ENCODE measurements around the gene KIF21B. TPM values are rescaled to one million over a fixed set of nuclear protein-coding genes. Genes with fewer than 3 reads are reported as not detected.

Gene KIF21B
- total and polyA plus RNA-seq, 9 of the 15 experiments (the other 6 are each of a cell fraction or from before 2014, with no cell fraction given), result 0.46 to 13.4 (median 5.9) TPM

DNA sequence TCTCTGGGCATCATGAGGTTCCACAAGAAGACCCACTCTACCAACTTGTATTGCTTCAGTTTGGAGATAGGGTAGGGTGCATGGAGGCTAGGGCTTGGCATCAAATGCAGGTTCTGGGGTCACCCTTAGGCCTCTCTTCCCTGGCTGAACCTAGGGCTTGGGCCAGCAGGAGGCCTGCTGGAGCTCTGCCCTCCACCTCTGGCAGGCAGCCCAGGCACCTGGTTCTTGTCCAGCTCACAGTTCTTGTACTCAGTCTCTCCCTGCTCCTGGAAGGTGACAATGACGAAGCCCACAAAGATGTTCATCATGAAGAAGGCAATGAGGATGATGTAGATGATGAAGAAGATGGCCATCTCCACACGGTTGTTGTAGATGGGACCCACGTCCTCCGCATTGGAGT is 37.5 kb upstream of the KIF21B start:
- Histone ChIP-seq H3K9me1 (ENCODE audit: control insufficient read depth, insufficient read depth, low read length) (peaks cover 4% of the 10 kb centered on the region), H3K4me2 (ENCODE audit: insufficient read depth, low read length) (no peak overlapping the region), H3K27me3 (ENCODE audit: control insufficient read depth in 2 of 2, insufficient read depth in 2 of 2, low read length in 2 of 2) (peaks cover 30 to 87% of the 10 kb centered on the region in 2 experiments), H4K20me1 (replicated peaks; ENCODE audit: control insufficient read depth, insufficient read depth, low read length) (peaks cover 21% of the 10 kb centered on the region; the same call in 1 of the 2 replicates), H3K79me2 (ENCODE audit: control insufficient read depth, insufficient read depth, low read length) (no peaks in the 10 kb centered on the region), H2AFZ (ENCODE audit: low read depth, low read length) (no peak overlapping the region), H3K4me1 (replicated peaks in 1 of 2; ENCODE audit: control insufficient read depth in 2 of 2, insufficient read depth in 2 of 2, low read length in 2 of 2) (peaks cover 0 to 5% of the 10 kb centered on the region in 2 experiments; a peak in 3 of 5 replicates), H3K27ac (ENCODE audit: extremely low read depth, low read depth, low read length) (no peak overlapping the region), H3K9me3 (replicated peaks; ENCODE audit: control insufficient read depth, insufficient read depth, low read depth, low read length) (no peaks in the 10 kb centered on the region), H3K9ac (ENCODE audit: insufficient read depth in 1 of 2, low read depth in 2 of 2, low read length in 2 of 2) (no peak overlapping the region), H3K36me3 (ENCODE audit: control insufficient read depth, insufficient read depth, low read length) (no peaks in the 10 kb centered on the region), H3K4me3 (no peak overlapping the region)
- BruUV-seq (replicated peaks), result no TSS peak
- 3% methylated on average over 4 of the region's 4 CpGs for WGBS (ENCODE audit: insufficient coverage, low coverage, missing lambda C conversion rate)
- ATAC-seq (no peak), DNase-seq (ENCODE audit: extremely low read depth in 1 of 4, low spot score in 3 of 4) (no peak), FAIRE-seq (no peak)
- intact Hi-C loops (cut with micrococcal nuclease), result no loop called here
- CTCF ChIA-PET (ENCODE audit: low intra/inter-chr PET ratio), result no interaction called here
- POLR2A ChIA-PET, result no interaction called here
- in situ Hi-C loops (cut with MboI), result no loop called here
- no peak for TF ChIP-seq ASH1L (IDR thresholded peaks at IDR 0.05; ENCODE audit: borderline replicate concordance, low read depth, partially characterized antibody)
- TF ChIP-seq TCF7L2 (IDR thresholded peaks at IDR 0.05; ENCODE audit: low read depth, low read length), result no peak
- TF ChIP-seq SPI1 (IDR thresholded peaks at IDR 0.05; ENCODE audit: borderline replicate concordance, low read depth, low read length), result no peak
- no peak for TF ChIP-seq CHCHD3 (CRISPR knock-in tag; IDR thresholded peaks at IDR 0.05)
- no peak for TF ChIP-seq TSC22D4 (tag; IDR thresholded peaks at IDR 0.05)
- no peak for TF ChIP-seq EP400 (IDR thresholded peaks at IDR 0.05)
- no peak for TF ChIP-seq HDGF (IDR thresholded peaks at IDR 0.05)
- TF ChIP-seq FOXK2 (conservative IDR thresholded peaks at IDR 0.05 in 1 of 2, IDR thresholded peaks at IDR 0.05 in 1 of 2; ENCODE audit: low read depth in 2 of 2), result no peak
- no peak for TF ChIP-seq YBX1 (IDR thresholded peaks at IDR 0.05)
- no peak for TF ChIP-seq NONO (IDR thresholded peaks at IDR 0.05; ENCODE audit: low read depth in 2 of 2, low read length in 1 of 2)
- TF ChIP-seq, protein P1, sequence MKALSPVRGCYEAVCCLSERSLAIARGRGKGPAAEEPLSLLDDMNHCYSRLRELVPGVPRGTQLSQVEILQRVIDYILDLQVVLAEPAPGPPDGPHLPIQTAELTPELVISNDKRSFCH (CRISPR knock-in tag; IDR thresholded peaks at IDR 0.05), result no peak
- TF ChIP-seq, protein P1 (tag; IDR thresholded peaks at IDR 0.05), result no peak
- no peak for TF ChIP-seq CHD1 (IDR thresholded peaks at IDR 0.05; ENCODE audit: low read length)
- no peak for TF ChIP-seq MCM2 (IDR thresholded peaks at IDR 0.05; ENCODE audit: low read depth)
